HepG2 (cell line): ENCODE results near the gene YIPF2. TPM values are rescaled to one million over a fixed set of nuclear protein-coding genes. Genes with fewer than 3 reads are reported as not detected.

ENCODE experiments used
- ATAC-seq: fragments of 200-7000 bp; cut with Tn5 transposase; 3 replicates; pipeline ENCODE4 v1.9.1; 2020; ENCODE audit warnings: mild to moderate bottlenecking, moderate library complexity
- BruUV-seq: library from RNA; stranded (reverse); fragments of 400-500 nt; replicated peaks from 2 replicates; lab custom pipeline; 2021; lab: Mats Ljungman, UMichigan
- CTCF ChIA-PET: fragments of 300-600 bp; formaldehyde crosslinking; extraction: SDS; loops from one replicate; lab custom pipeline; 2021; ENCODE audit warnings: low total read pairs, inconsistent platforms, low intra/inter-chr PET ratio; lab: Yijun Ruan, JAX
- POLR2A ChIA-PET: fragments of 350-600 bp; sonication (Branson Sonifier 250); formaldehyde crosslinking; loops from one replicate; lab custom pipeline; 2020; ENCODE audit warnings: antibody characterized with exemption, inconsistent platforms; lab: Yijun Ruan, JAX
- DNase-seq: peaks from one replicate; pipeline ENCODE4 v3.0.0-alpha.2; 2015; ENCODE audit warnings: low spot score
- FAIRE-seq: peaks from 3 replicates; lab custom pipeline; 2011; peaks lifted over from hg19 to GRCh38; lab: Jason Lieb, UNC
- H2AFZ ChIP-seq: one replicate; pipeline ENCODE4 v1.6.1; 2011; ENCODE audit warnings: low read length, inconsistent platforms
- H3K27ac ChIP-seq: fragments of 300-600 bp; 3 replicates; pipeline ENCODE4 v1.8.0; 2011; ENCODE audit warnings: mixed run types, mild to moderate bottlenecking, mixed read lengths, low read length, inconsistent platforms; ENCODE audit not compliant: insufficient read depth; ENCODE audit errors: extremely low read length
- H3K27me3 ChIP-seq, 2 experiments: fragments of 200-600 bp in 1 of 2; 2 replicates in 1 of 2; 3 replicates in 1 of 2; pipeline versions ENCODE4 v1.6.0 to v1.8.0; 2011; ENCODE audit warnings: low read length in 2 of 2, mild to moderate bottlenecking in 2 of 2, moderate library complexity in 2 of 2, inconsistent platforms in 1 of 2; ENCODE audit not compliant: insufficient read depth in 2 of 2, control insufficient read depth in 1 of 2
- H3K36me3 ChIP-seq, 2 experiments: fragments of 200-600 bp in 1 of 2; replicated peaks in 1 of 2; 2 replicates in 1 of 2; 3 replicates in 1 of 2; pipeline versions ENCODE4 v1.5.1 to v1.8.0; 2011; ENCODE audit warnings: low read length in 2 of 2, inconsistent platforms in 1 of 2; ENCODE audit not compliant: insufficient read depth in 2 of 2, control insufficient read depth in 1 of 2
- H3K4me1 ChIP-seq: 2 replicates; pipeline ENCODE4 v1.5.1; 2012; ENCODE audit warnings: low read length, inconsistent platforms; ENCODE audit not compliant: insufficient read depth
- H3K4me2 ChIP-seq: 2 replicates; pipeline ENCODE4 v1.6.0; 2011; ENCODE audit warnings: low read depth, low read length, inconsistent platforms
- H3K4me3 ChIP-seq, 3 experiments: fragments of 200-600 bp in 1 of 3; sonication (generic), shearing (Covaris generic) in 1 of 3; replicated peaks in 1 of 3; 2 replicates each; pipeline ENCODE4 v1.5.1; 2011 to 2016; ENCODE audit warnings: low read length in 3 of 3, inconsistent platforms in 2 of 3, low read depth in 2 of 3, mild to moderate bottlenecking in 2 of 3, control low read depth in 1 of 3, mixed read lengths in 1 of 3; ENCODE audit not compliant: insufficient read depth in 1 of 3
- H3K79me2 ChIP-seq: one replicate; pipeline ENCODE4 v1.6.1; 2011; ENCODE audit warnings: low read length, inconsistent platforms; ENCODE audit not compliant: insufficient read depth
- H3K9ac ChIP-seq: 2 replicates; pipeline ENCODE4 v1.6.0; 2011; ENCODE audit warnings: mild to moderate bottlenecking, low read depth, low read length, inconsistent platforms; ENCODE audit not compliant: insufficient read depth
- H3K9me3 ChIP-seq: 2 replicates; pipeline ENCODE4 v1.5.1; 2012; ENCODE audit warnings: mild to moderate bottlenecking, low read length
- H4K20me1 ChIP-seq: 2 replicates; pipeline ENCODE4 v1.6.0; 2011; ENCODE audit warnings: inconsistent platforms, mild to moderate bottlenecking, low read length, moderate library complexity; ENCODE audit not compliant: insufficient read depth
- E2F5 ChIP-seq: sonication (generic); formaldehyde crosslinking; conservative IDR thresholded peaks from 2 replicates; pipeline ENCODE4 v1.4.0; 2020; ENCODE audit warnings: missing genetic modification reagents
- GABPB1 ChIP-seq: IDR thresholded peaks from 2 replicates; pipeline ENCODE4 v1.6.1; 2016; ENCODE audit warnings: mild to moderate bottlenecking, missing genetic modification reagents, moderate library complexity, missing compliant biosample characterization
- HNF4A ChIP-seq: sonication (generic); formaldehyde crosslinking; IDR thresholded peaks from 2 replicates; pipeline ENCODE4 v1.4.0; 2020; ENCODE audit warnings: missing genetic modification reagents
- U2AF1 ChIP-seq: fragments of 200-400 bp; formaldehyde crosslinking; optimal IDR thresholded peaks from 2 replicates; pipeline ENCODE3; 2017; ENCODE audit warnings: mild to moderate bottlenecking, low read depth, low read length
- ZEB1 ChIP-seq: IDR thresholded peaks from 2 replicates; pipeline ENCODE4 v1.6.1; 2012; ENCODE audit warnings: mild to moderate bottlenecking, low read depth, inconsistent platforms; ENCODE audit not compliant: insufficient replicate concordance
- ZNF274 ChIP-seq: sonication (generic); formaldehyde crosslinking; IDR thresholded peaks from 2 replicates; pipeline ENCODE4 v1.5.1; 2020; ENCODE audit warnings: mild to moderate bottlenecking, missing genetic modification reagents
- ZNF484 ChIP-seq: sonication (generic); formaldehyde crosslinking; IDR thresholded peaks from 2 replicates; pipeline ENCODE4 v1.5.1; 2020; ENCODE audit warnings: mild to moderate bottlenecking, low read depth, missing genetic modification reagents, borderline replicate concordance
- ZNF556 ChIP-seq: sonication (generic); formaldehyde crosslinking; IDR thresholded peaks from 2 replicates; pipeline ENCODE4 v1.4.0; 2020; ENCODE audit warnings: mild to moderate bottlenecking, missing genetic modification reagents, borderline replicate concordance
- ZNF605 ChIP-seq: sonication (generic); formaldehyde crosslinking; IDR thresholded peaks from 2 replicates; pipeline ENCODE4 v1.8.0; 2022; ENCODE audit warnings: mild to moderate bottlenecking, missing genetic modification reagents
- ZNF766 ChIP-seq: sonication (generic); formaldehyde crosslinking; IDR thresholded peaks from 2 replicates; pipeline ENCODE4 v1.5.0; 2020; ENCODE audit warnings: missing genetic modification reagents, borderline replicate concordance
- ZNF773 ChIP-seq: sonication (generic); formaldehyde crosslinking; IDR thresholded peaks from 2 replicates; pipeline ENCODE4 v1.4.0; 2020; ENCODE audit warnings: missing genetic modification reagents, borderline replicate concordance
- WGBS: methylation state at CpG from one replicate; pipeline ENCODE4 v1.1.6; 2017; ENCODE audit warnings: low lambda C conversion rate; 5-methylcytosine and 5-hydroxymethylcytosine counted together
- in situ Hi-C: cut with HindIII; loops from 2 replicates; pipeline ENCODE4 v1.10.0; 2017; ENCODE audit warnings: low pct_unique_long_range_greater_than_20kb; ENCODE audit not compliant: extremely low pct_ligation_motif_present
- intact Hi-C: fragments of 100-400 bp; cut with micrococcal nuclease; formaldehyde crosslinking; loops from one replicate; pipeline ENCODE4 v1.10.0; 2022; ENCODE audit not compliant: unreplicated experiment
- polyA plus RNA-seq, 8 experiments: library from polyadenylated mRNA; depleted of rRNA in 3 of 8; stranded (reverse) in 7 of 8; unstranded in 1 of 8; fragments of >200 nt; fragmentation: Illumina TruSeq in 4 of 8; extraction: Trizol in 4 of 8; gene quantifications; 2 replicates each; pipeline versions ENCODE4 v1.2.1 to v1.2.3, GENCODE V29; 2011 to 2016; ENCODE audit warnings: low read depth in 4 of 8, missing spikeins in 1 of 8, mixed read lengths in 1 of 8; ENCODE audit not compliant: insufficient read depth in 1 of 8
- total RNA-seq, 5 experiments: library from RNA; depleted of rRNA; stranded (reverse); fragments of >200 nt; fragmentation: Illumina TruSeq; extraction: Trizol; gene quantifications; 2 replicates each; pipeline ENCODE4 v1.2.3, GENCODE V29; 2016; ENCODE audit warnings: low read depth in 1 of 5
- TF ChIP-seq, protein P1 (sequence below): sonication (generic); formaldehyde crosslinking; IDR thresholded peaks from 2 replicates; pipeline ENCODE4 v1.8.1; 2022; ENCODE audit warnings: low read depth, mild to moderate bottlenecking, missing genetic modification reagents

YIPF2 gene
- total and polyA plus RNA-seq, 2 of the 13 experiments (the other 11 are each of a cell fraction or from before 2014, with no cell fraction given): 37.3 to 53.2 TPM

GRCh38 chr19:10965398-10965797 lies 37.0 kb upstream of the YIPF2 start:
- BruUV-seq: no TSS peak
- no peak overlapping the region for H3K27ac ChIP-seq
- TF ChIP-seq ZNF766 (CRISPR knock-in tag) (no peak), U2AF1 (no peak), ZEB1 (no peak), ZNF484 (CRISPR knock-in tag) (no peak), GABPB1 (CRISPR knock-in tag) (no peak), ZNF274 (CRISPR knock-in tag) (no peak), HNF4A (CRISPR knock-in tag) (no peak), ZNF605 (CRISPR knock-in tag) (no peak), E2F5 (CRISPR knock-in tag) (no peak), ZNF556 (CRISPR knock-in tag) (no peak), ZNF773 (CRISPR knock-in tag) (no peak)
- TF ChIP-seq, protein P1, sequence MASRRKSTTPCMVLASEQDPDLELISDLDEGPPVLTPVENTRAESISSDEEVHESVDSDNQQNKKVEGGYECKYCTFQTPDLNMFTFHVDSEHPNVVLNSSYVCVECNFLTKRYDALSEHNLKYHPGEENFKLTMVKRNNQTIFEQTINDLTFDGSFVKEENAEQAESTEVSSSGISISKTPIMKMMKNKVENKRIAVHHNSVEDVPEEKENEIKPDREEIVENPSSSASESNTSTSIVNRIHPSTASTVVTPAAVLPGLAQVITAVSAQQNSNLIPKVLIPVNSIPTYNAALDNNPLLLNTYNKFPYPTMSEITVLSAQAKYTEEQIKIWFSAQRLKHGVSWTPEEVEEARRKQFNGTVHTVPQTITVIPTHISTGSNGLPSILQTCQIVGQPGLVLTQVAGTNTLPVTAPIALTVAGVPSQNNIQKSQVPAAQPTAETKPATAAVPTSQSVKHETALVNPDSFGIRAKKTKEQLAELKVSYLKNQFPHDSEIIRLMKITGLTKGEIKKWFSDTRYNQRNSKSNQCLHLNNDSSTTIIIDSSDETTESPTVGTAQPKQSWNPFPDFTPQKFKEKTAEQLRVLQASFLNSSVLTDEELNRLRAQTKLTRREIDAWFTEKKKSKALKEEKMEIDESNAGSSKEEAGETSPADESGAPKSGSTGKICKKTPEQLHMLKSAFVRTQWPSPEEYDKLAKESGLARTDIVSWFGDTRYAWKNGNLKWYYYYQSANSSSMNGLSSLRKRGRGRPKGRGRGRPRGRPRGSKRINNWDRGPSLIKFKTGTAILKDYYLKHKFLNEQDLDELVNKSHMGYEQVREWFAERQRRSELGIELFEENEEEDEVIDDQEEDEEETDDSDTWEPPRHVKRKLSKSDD: no peak
- in situ Hi-C loops (no loop called here), intact Hi-C loops (no loop called here)
- H4K20me1 ChIP-seq: 0 out of 2 replicates have a peak, but pooled peaks cover 2% of the 10 kb centered on the region
- no peaks in the 10 kb centered on the region for H3K27me3 ChIP-seq
- WGBS: 94% methylated on average over 6 of the region's 6 CpGs
- peaks cover 34% of the 10 kb centered on the region for H3K4me1 ChIP-seq
- no peak overlapping the region for H3K9ac ChIP-seq
- POLR2A ChIA-PET: interaction anchor here (1.0 kb wide), 1 partner anchor 26 kb away, joined by 3 read pairs; no protein-coding TSS in a partner anchor
- CTCF ChIA-PET: no interaction called here
- H2AFZ ChIP-seq: no peak overlapping the region
- H3K4me2 ChIP-seq: no peak overlapping the region
- no peak overlapping the region for H3K4me3 ChIP-seq
- FAIRE-seq (no peak), ATAC-seq (no peak), DNase-seq (no peak)
- no peaks in the 10 kb centered on the region for H3K9me3 ChIP-seq
- peaks cover 0 to 6% of the 10 kb centered on the region in 2 experiments; a peak in 1 of 5 replicates for H3K36me3 ChIP-seq
- peaks cover 73% of the 10 kb centered on the region for H3K79me2 ChIP-seq
